Measurements from ENCODE around the gene FBXL7. TPM values are rescaled to one million over a fixed set of nuclear protein-coding genes. Genes with fewer than 3 reads are reported as not detected.

The FBXL7 gene
- total and polyA plus RNA-seq, 2 experiments from 2014 or later = 4.5 to 15.2 TPM

DNA sequence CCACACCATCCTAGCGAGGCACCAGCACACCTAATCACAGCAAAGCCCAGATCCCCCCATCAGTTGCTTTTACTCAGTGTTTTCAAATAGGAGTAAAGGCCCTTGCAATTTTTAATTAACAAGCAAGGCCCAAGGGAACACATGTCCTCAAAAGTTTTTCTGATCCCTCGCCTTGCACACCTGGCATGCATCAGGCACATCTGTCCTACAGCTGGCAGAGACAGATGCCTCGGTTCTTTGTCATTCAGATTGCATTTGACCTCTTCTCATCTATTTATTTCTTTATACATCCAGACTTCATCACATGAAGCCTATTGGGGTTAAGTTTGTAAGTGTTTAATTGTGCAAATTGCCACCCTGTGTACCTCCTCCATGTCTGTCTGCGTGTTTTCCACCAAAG lies 438.2 kb downstream of the FBXL7 start:
- Histone ChIP-seq H3K9me2 (ENCODE audit: insufficient read depth) (no peaks in the 10 kb centered on the region), H2AFZ (no peak overlapping the region), H3K4me3 (no peak overlapping the region), H3K27me3 (ENCODE audit: insufficient read depth) (no peaks in the 10 kb centered on the region), H3K79me2 (replicated peaks; ENCODE audit: insufficient read depth) (no peaks in the 10 kb centered on the region), H3K27ac (ENCODE audit: low read depth) (no peak overlapping the region), H3F3A (replicated peaks; ENCODE audit: low read depth) (no peaks in the 10 kb centered on the region), H3K4me2 (no peak overlapping the region), H4K20me1 (replicated peaks; ENCODE audit: insufficient read depth) (no peaks in the 10 kb centered on the region), H3K4me1 (ENCODE audit: insufficient read depth) (peaks cover 2% of the 10 kb centered on the region), H3K36me3 (ENCODE audit: insufficient read depth) (no peaks in the 10 kb centered on the region)
- ATAC-seq (no peak), DNase-seq (ENCODE audit: low spot score) (no peak)
- Mint-ChIP-seq H3K36me3 (ENCODE audit: low read depth) (0 out of 3 replicates have a peak, but pooled peaks cover 11% of the 10 kb centered on the region), H3K4me3 (no peak overlapping the region), H3K4me1 (peaks cover 7% of the 10 kb centered on the region; the same call in 2 of the 3 replicates), H3K27ac (no peak overlapping the region), H3K9me3 (no peaks in the 10 kb centered on the region), H3K27me3 (ENCODE audit: insufficient read depth, low read depth, poor library complexity) (no peaks in the 10 kb centered on the region)
- TF ChIP-seq, protein P1, sequence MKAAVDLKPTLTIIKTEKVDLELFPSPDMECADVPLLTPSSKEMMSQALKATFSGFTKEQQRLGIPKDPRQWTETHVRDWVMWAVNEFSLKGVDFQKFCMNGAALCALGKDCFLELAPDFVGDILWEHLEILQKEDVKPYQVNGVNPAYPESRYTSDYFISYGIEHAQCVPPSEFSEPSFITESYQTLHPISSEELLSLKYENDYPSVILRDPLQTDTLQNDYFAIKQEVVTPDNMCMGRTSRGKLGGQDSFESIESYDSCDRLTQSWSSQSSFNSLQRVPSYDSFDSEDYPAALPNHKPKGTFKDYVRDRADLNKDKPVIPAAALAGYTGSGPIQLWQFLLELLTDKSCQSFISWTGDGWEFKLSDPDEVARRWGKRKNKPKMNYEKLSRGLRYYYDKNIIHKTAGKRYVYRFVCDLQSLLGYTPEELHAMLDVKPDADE (IDR thresholded peaks at IDR 0.05) = no peak
- TF ChIP-seq EZH2 (IDR thresholded peaks at IDR 0.05; ENCODE audit: low read depth, unreplicated experiment) (no peak), EZH2phosphoT487 (IDR thresholded peaks at IDR 0.05; ENCODE audit: unreplicated experiment) (no peak), ZNF114 (CRISPR knock-in tag; IDR thresholded peaks at IDR 0.05) (no peak), ZNF331 (CRISPR knock-in tag; IDR thresholded peaks at IDR 0.05; ENCODE audit: low read depth) (no peak), NANOG (IDR thresholded peaks at IDR 0.05; ENCODE audit: borderline replicate concordance) (no peak), JUNB (IDR thresholded peaks at IDR 0.05; ENCODE audit: unreplicated experiment) (no peak), CREB1 (CRISPR knock-in tag; IDR thresholded peaks at IDR 0.05; ENCODE audit: low read depth) (no peak)
- TF ChIP-seq, protein P2, sequence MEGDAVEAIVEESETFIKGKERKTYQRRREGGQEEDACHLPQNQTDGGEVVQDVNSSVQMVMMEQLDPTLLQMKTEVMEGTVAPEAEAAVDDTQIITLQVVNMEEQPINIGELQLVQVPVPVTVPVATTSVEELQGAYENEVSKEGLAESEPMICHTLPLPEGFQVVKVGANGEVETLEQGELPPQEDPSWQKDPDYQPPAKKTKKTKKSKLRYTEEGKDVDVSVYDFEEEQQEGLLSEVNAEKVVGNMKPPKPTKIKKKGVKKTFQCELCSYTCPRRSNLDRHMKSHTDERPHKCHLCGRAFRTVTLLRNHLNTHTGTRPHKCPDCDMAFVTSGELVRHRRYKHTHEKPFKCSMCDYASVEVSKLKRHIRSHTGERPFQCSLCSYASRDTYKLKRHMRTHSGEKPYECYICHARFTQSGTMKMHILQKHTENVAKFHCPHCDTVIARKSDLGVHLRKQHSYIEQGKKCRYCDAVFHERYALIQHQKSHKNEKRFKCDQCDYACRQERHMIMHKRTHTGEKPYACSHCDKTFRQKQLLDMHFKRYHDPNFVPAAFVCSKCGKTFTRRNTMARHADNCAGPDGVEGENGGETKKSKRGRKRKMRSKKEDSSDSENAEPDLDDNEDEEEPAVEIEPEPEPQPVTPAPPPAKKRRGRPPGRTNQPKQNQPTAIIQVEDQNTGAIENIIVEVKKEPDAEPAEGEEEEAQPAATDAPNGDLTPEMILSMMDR (conservative IDR thresholded peaks at IDR 0.05; ENCODE audit: low read depth in 2 of 2) = no peak
- TF ChIP-seq, protein P3, sequence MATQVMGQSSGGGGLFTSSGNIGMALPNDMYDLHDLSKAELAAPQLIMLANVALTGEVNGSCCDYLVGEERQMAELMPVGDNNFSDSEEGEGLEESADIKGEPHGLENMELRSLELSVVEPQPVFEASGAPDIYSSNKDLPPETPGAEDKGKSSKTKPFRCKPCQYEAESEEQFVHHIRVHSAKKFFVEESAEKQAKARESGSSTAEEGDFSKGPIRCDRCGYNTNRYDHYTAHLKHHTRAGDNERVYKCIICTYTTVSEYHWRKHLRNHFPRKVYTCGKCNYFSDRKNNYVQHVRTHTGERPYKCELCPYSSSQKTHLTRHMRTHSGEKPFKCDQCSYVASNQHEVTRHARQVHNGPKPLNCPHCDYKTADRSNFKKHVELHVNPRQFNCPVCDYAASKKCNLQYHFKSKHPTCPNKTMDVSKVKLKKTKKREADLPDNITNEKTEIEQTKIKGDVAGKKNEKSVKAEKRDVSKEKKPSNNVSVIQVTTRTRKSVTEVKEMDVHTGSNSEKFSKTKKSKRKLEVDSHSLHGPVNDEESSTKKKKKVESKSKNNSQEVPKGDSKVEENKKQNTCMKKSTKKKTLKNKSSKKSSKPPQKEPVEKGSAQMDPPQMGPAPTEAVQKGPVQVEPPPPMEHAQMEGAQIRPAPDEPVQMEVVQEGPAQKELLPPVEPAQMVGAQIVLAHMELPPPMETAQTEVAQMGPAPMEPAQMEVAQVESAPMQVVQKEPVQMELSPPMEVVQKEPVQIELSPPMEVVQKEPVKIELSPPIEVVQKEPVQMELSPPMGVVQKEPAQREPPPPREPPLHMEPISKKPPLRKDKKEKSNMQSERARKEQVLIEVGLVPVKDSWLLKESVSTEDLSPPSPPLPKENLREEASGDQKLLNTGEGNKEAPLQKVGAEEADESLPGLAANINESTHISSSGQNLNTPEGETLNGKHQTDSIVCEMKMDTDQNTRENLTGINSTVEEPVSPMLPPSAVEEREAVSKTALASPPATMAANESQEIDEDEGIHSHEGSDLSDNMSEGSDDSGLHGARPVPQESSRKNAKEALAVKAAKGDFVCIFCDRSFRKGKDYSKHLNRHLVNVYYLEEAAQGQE (IDR thresholded peaks at IDR 0.05; ENCODE audit: unreplicated experiment) = no peak
- TF ChIP-seq, protein P4, sequence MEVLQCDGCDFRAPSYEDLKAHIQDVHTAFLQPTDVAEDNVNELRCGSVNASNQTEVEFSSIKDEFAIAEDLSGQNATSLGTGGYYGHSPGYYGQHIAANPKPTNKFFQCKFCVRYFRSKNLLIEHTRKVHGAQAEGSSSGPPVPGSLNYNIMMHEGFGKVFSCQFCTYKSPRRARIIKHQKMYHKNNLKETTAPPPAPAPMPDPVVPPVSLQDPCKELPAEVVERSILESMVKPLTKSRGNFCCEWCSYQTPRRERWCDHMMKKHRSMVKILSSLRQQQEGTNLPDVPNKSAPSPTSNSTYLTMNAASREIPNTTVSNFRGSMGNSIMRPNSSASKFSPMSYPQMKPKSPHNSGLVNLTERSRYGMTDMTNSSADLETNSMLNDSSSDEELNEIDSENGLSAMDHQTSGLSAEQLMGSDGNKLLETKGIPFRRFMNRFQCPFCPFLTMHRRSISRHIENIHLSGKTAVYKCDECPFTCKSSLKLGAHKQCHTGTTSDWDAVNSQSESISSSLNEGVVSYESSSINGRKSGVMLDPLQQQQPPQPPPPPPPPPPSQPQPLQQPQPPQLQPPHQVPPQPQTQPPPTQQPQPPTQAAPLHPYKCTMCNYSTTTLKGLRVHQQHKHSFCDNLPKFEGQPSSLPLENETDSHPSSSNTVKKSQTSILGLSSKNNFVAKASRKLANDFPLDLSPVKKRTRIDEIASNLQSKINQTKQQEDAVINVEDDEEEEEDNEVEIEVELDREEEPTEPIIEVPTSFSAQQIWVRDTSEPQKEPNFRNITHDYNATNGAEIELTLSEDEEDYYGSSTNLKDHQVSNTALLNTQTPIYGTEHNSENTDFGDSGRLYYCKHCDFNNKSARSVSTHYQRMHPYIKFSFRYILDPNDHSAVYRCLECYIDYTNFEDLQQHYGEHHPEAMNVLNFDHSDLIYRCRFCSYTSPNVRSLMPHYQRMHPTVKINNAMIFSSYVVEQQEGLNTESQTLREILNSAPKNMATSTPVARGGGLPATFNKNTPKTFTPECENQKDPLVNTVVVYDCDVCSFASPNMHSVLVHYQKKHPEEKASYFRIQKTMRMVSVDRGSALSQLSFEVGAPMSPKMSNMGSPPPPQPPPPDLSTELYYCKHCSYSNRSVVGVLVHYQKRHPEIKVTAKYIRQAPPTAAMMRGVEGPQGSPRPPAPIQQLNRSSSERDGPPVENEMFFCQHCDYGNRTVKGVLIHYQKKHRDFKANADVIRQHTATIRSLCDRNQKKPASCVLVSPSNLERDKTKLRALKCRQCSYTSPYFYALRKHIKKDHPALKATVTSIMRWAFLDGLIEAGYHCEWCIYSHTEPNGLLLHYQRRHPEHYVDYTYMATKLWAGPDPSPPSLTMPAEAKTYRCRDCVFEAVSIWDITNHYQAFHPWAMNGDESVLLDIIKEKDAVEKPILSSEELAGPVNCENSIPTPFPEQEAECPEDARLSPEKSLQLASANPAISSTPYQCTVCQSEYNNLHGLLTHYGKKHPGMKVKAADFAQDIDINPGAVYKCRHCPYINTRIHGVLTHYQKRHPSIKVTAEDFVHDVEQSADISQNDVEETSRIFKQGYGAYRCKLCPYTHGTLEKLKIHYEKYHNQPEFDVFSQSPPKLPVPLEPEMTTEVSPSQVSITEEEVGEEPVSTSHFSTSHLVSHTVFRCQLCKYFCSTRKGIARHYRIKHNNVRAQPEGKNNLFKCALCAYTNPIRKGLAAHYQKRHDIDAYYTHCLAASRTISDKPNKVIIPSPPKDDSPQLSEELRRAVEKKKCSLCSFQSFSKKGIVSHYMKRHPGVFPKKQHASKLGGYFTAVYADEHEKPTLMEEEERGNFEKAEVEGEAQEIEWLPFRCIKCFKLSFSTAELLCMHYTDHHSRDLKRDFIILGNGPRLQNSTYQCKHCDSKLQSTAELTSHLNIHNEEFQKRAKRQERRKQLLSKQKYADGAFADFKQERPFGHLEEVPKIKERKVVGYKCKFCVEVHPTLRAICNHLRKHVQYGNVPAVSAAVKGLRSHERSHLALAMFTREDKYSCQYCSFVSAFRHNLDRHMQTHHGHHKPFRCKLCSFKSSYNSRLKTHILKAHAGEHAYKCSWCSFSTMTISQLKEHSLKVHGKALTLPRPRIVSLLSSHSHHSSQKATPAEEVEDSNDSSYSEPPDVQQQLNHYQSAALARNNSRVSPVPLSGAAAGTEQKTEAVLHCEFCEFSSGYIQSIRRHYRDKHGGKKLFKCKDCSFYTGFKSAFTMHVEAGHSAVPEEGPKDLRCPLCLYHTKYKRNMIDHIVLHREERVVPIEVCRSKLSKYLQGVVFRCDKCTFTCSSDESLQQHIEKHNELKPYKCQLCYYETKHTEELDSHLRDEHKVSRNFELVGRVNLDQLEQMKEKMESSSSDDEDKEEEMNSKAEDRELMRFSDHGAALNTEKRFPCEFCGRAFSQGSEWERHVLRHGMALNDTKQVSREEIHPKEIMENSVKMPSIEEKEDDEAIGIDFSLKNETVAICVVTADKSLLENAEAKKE (CRISPR knock-in tag; IDR thresholded peaks at IDR 0.05) = no peak
